ENCODE results near the gene PDK4.

Gene PDK4

GRCh38 chr7:95583834-95584621, 12.3 kb downstream of the PDK4 start:
- Histone ChIP-seq H3K27me3 (ENCODE audit: insufficient read depth, low read length, poor library complexity) (no peaks in the 10 kb centered on the region), H3K36me3 (ENCODE audit: insufficient read depth, low read length) (no peaks in the 10 kb centered on the region), H2AFZ (ENCODE audit: low read depth, low read length) (no peak overlapping the region), H3K4me1 (ENCODE audit: insufficient read depth, low read length) (no peaks in the 10 kb centered on the region), H3K4me2 (ENCODE audit: insufficient read depth, low read length) (no peak overlapping the region), H3K27ac (ENCODE audit: low read length) (no peak overlapping the region), H3K79me2 (ENCODE audit: insufficient read depth, low read length) (no peaks in the 10 kb centered on the region), H3K9ac (ENCODE audit: low read depth, low read length) (no peak overlapping the region), H4K20me1 (ENCODE audit: insufficient read depth, low read length) (no peaks in the 10 kb centered on the region), H3K9me3 (ENCODE audit: insufficient read depth, low read length, severe bottlenecking) (no peaks in the 10 kb centered on the region), H3K4me3 (ENCODE audit: low read depth in 1 of 2, low read length in 2 of 2) (no peak overlapping the region)
- DNase-seq = no peak
- no peak for TF ChIP-seq EZH2 (IDR thresholded peaks at IDR 0.05; ENCODE audit: borderline replicate concordance, low read depth, low read length, severe bottlenecking)
- TF ChIP-seq, protein P1, sequence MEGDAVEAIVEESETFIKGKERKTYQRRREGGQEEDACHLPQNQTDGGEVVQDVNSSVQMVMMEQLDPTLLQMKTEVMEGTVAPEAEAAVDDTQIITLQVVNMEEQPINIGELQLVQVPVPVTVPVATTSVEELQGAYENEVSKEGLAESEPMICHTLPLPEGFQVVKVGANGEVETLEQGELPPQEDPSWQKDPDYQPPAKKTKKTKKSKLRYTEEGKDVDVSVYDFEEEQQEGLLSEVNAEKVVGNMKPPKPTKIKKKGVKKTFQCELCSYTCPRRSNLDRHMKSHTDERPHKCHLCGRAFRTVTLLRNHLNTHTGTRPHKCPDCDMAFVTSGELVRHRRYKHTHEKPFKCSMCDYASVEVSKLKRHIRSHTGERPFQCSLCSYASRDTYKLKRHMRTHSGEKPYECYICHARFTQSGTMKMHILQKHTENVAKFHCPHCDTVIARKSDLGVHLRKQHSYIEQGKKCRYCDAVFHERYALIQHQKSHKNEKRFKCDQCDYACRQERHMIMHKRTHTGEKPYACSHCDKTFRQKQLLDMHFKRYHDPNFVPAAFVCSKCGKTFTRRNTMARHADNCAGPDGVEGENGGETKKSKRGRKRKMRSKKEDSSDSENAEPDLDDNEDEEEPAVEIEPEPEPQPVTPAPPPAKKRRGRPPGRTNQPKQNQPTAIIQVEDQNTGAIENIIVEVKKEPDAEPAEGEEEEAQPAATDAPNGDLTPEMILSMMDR (IDR thresholded peaks at IDR 0.05; ENCODE audit: borderline replicate concordance, extremely low read depth, low read length, poor library complexity, severe bottlenecking) = no peak
- ATAC-seq (ENCODE audit: insufficient read depth, low read depth) = no peak

DNA sequence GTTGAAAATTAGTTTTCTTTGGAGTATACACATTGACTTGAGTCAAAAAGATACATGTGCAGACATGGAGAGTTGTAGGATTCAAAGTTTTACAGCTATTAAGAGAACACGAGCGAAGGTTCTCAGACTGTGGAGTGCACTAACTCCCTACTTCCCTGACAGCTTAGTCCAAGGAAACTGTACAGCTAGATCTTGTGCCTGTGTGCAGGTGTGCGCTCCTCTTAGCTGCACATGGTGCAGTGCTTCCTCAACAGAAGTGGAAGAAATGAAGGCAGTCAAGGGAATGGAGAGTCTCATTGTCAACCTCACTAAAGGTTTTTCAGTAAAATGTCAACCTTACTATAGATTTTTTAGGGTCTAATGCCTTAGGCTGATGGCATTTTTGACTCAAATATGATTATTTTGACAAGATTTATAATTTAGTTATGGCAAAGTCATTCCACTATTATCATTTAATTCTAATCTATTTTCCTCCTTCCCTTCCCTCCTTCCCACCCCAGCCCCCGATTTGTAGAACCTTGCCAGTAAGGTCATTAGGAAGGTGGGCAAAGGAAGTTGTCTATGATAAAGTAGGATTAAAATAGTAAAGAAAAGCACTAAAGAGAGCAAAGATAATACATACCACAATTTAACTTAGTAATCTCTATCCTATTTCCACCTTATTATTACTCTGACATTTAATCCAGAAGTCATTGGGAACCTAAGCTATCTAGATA, 13.6 kb downstream of the PDK4 start:
- Histone ChIP-seq H3K9ac (ENCODE audit: low read depth, low read length) (no peak overlapping the region), H3K36me3 (ENCODE audit: insufficient read depth, low read length) (no peaks in the 10 kb centered on the region), H2AFZ (ENCODE audit: low read depth, low read length) (no peak overlapping the region), H3K9me3 (ENCODE audit: insufficient read depth, low read length, severe bottlenecking) (no peaks in the 10 kb centered on the region), H3K79me2 (ENCODE audit: insufficient read depth, low read length) (no peaks in the 10 kb centered on the region), H3K4me3 (ENCODE audit: low read depth in 1 of 2, low read length in 2 of 2) (no peak overlapping the region), H3K4me1 (ENCODE audit: insufficient read depth, low read length) (no peaks in the 10 kb centered on the region), H3K4me2 (ENCODE audit: insufficient read depth, low read length) (no peak overlapping the region), H4K20me1 (ENCODE audit: insufficient read depth, low read length) (no peaks in the 10 kb centered on the region), H3K27me3 (ENCODE audit: insufficient read depth, low read length, poor library complexity) (no peaks in the 10 kb centered on the region), H3K27ac (ENCODE audit: low read length) (no peak overlapping the region)
- TF ChIP-seq, protein P1 (IDR thresholded peaks at IDR 0.05; ENCODE audit: borderline replicate concordance, extremely low read depth, low read length, poor library complexity, severe bottlenecking) = no peak
- no peak for TF ChIP-seq EZH2 (IDR thresholded peaks at IDR 0.05; ENCODE audit: borderline replicate concordance, low read depth, low read length, severe bottlenecking)
- ATAC-seq (ENCODE audit: insufficient read depth, low read depth) (no peak), DNase-seq (no peak)

- Histone ChIP-seq H3K4me3 (ENCODE audit: low read depth in 1 of 2, low read length in 2 of 2) (no peak overlapping the region), H2AFZ (ENCODE audit: low read depth, low read length) (no peak overlapping the region), H3K9ac (ENCODE audit: low read depth, low read length) (no peak overlapping the region), H3K27me3 (ENCODE audit: insufficient read depth, low read length, poor library complexity) (no peaks in the 10 kb centered on the region), H3K79me2 (ENCODE audit: insufficient read depth, low read length) (no peaks in the 10 kb centered on the region), H3K4me2 (ENCODE audit: insufficient read depth, low read length) (no peak overlapping the region), H3K27ac (ENCODE audit: low read length) (no peak overlapping the region), H3K36me3 (ENCODE audit: insufficient read depth, low read length) (no peaks in the 10 kb centered on the region), H3K4me1 (ENCODE audit: insufficient read depth, low read length) (no peaks in the 10 kb centered on the region), H3K9me3 (ENCODE audit: insufficient read depth, low read length, severe bottlenecking) (no peaks in the 10 kb centered on the region), H4K20me1 (ENCODE audit: insufficient read depth, low read length) (no peaks in the 10 kb centered on the region)
- DNase-seq = no peak
- TF ChIP-seq, protein P1 (IDR thresholded peaks at IDR 0.05; ENCODE audit: borderline replicate concordance, extremely low read depth, low read length, poor library complexity, severe bottlenecking) = no peak
- no peak for TF ChIP-seq EZH2 (IDR thresholded peaks at IDR 0.05; ENCODE audit: borderline replicate concordance, low read depth, low read length, severe bottlenecking)
- ATAC-seq (ENCODE audit: insufficient read depth, low read depth) = no peak
These were observed 14.8 kb downstream of the PDK4 start for GRCh38 chr7:95581467-95581866.
